ENCODE data around the gene KCNJ2. TPM values are rescaled to one million over a fixed set of nuclear protein-coding genes. Genes with fewer than 3 reads are reported as not detected.

The KCNJ2 gene
- total and polyA plus RNA-seq, 7 donors, result 0.60 to 2.5 (median 2.1) TPM

DNA sequence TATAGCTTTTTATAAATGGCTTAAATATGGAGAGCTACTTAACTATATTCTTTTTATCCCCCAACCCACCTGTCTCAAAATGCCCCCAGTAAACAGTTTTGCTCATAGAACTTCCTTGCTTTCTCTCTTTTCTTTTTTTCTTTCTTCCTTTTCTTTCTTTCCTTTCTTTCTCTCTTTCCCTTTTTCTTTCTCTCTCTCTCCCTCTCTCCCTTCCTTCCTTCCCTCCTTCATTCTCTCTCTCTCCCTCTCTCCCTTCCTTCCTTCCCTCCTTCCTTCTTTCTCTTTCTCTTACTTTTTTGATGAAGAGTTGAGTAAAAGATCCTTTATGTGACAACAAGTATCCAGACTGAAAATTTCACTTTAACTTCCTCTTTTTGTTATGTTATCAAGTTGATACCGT is 48.2 kb downstream of the KCNJ2 start:
- TF ChIP-seq, protein P1, sequence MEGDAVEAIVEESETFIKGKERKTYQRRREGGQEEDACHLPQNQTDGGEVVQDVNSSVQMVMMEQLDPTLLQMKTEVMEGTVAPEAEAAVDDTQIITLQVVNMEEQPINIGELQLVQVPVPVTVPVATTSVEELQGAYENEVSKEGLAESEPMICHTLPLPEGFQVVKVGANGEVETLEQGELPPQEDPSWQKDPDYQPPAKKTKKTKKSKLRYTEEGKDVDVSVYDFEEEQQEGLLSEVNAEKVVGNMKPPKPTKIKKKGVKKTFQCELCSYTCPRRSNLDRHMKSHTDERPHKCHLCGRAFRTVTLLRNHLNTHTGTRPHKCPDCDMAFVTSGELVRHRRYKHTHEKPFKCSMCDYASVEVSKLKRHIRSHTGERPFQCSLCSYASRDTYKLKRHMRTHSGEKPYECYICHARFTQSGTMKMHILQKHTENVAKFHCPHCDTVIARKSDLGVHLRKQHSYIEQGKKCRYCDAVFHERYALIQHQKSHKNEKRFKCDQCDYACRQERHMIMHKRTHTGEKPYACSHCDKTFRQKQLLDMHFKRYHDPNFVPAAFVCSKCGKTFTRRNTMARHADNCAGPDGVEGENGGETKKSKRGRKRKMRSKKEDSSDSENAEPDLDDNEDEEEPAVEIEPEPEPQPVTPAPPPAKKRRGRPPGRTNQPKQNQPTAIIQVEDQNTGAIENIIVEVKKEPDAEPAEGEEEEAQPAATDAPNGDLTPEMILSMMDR (IDR thresholded peaks at IDR 0.05), result no peak
- TF ChIP-seq EP300 (IDR thresholded peaks at IDR 0.05), result no peak
- TF ChIP-seq POLR2A (IDR thresholded peaks at IDR 0.05), result no peak
- TF ChIP-seq POLR2AphosphoS5 (IDR thresholded peaks at IDR 0.05), result no peak
- H3K27ac ChIP-seq, result no peak overlapping the region
- DNase-seq, result no peak
- intact Hi-C loops (cut with DNase I), result no loop called here
- H3K36me3 ChIP-seq, result no peaks in the 10 kb centered on the region
- no peak overlapping the region for H3K4me3 ChIP-seq
- 41 to 78% methylated on average over 1 of the region's 1 CpG for WGBS, 2 donors
- no peaks in the 10 kb centered on the region for H3K4me1 ChIP-seq
- H3K27me3 ChIP-seq, result no peaks in the 10 kb centered on the region
- no peaks in the 10 kb centered on the region for H3K9me3 ChIP-seq

DNA sequence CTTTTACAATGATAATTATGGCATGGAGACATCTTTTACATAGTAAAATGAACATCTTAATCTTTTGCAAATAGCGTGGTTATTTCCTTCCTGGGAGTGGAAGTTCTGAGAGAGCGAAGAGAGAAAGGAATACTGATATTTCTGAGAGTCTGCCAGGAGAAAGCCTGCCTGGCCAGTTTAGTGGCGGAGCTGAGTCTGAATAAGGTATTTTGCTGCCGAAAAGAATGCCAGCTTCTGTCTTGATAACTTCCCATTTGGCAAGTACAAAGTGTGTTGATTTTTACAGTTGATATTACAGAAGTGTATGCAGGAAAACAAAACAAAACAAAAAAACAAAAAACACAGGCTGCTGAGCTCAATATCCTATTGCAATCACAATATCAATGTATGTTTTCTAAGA is 55.9 kb downstream of the KCNJ2 start:
- WGBS, 2 donors, result 16 to 72% methylated on average over 4 of the region's 4 CpGs
- no peak for DNase-seq
- Histone ChIP-seq H3K9me3 (no peaks in the 10 kb centered on the region), H3K27me3 (no peaks in the 10 kb centered on the region), H3K4me1 (no peaks in the 10 kb centered on the region), H3K36me3 (no peaks in the 10 kb centered on the region), H3K4me3 (no peak overlapping the region), H3K27ac (no peak overlapping the region)
- intact Hi-C loops (cut with DNase I), result no loop called here
- no peak for TF ChIP-seq POLR2AphosphoS5 (IDR thresholded peaks at IDR 0.05)
- TF ChIP-seq EP300 (IDR thresholded peaks at IDR 0.05), result no peak
- TF ChIP-seq, protein P1 (IDR thresholded peaks at IDR 0.05), result no peak
- no peak for TF ChIP-seq POLR2A (IDR thresholded peaks at IDR 0.05)

Other genes starting within 250 kb of the KCNJ2 start
- gene KCNJ16, start 94.3 kb upstream of the KCNJ2 start, total RNA-seq, result under 1 TPM in 1 of 4 donors, not detected in 3; 0.28 TPM
- under 1 TPM in 1 of 3 donors, not detected in 2; 0.07 TPM for gene KCNJ16, start 94.3 kb upstream of the KCNJ2 start, polyA plus RNA-seq